Activated T-helper 1 cell treated with Interleukin-2 at 50 U/mL for 16 hours (primary cell): ENCODE measurements around the gene KIAA1755.
A peak's percentile ranks its signal among the peaks of the same experiment; 100 is the strongest.

Source experiments
- DNase-seq: peaks from one replicate; pipeline ENCODE4 v3.0.0-alpha.2; 2020; ENCODE audit warnings: low read depth

KIAA1755 gene

DNA sequence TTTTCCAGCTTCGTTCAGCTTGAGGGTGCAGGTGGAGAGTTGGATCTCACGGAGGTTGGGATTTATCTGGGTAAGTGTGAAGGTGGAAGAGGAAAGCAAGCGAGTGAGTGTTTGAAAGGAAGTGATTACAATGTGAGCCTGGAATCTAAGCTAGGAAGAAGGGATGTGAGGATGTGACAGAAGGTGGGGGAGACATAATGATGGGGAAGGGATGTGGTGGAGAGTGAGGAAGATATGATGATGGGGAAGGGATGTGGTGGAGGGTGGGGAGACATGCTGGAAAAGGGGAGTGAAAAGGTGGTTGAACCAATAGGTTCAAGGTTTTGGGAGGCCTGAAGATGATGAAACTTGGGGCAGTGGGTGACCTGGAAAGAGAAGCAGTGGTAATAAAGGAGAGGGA, 23.2 kb downstream of the KIAA1755 start:
- DNase-seq: no peak

DNA sequence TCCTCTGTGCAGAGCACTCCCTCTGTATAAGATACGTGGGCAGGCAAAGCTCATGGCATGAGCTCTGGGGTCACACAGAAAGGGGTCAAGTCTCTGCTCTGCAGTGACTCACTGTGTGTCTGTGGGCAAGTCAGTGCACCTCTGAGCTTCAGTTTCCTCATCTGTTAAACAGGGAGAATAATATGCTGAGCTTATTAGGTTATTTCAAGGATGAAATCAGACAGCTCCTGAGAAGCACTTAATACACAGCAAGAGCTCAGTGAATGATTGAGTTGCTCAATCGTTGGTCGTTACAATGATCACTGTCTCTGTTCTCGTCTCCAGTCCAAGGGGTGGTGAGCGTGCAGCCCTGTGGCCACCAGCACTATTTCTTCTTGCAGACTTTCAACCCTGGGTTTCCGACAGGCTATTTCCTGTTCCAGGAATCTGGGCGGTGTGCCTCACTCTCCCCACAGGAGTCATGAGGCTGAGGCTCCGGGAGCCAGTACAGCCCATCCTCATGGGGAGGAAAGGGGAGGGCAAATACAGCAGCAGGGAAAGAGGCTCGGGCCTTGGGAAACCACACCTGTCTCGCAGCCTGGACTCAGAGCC, 28.9 kb downstream of the KIAA1755 start:
- no peak for DNase-seq

DNA sequence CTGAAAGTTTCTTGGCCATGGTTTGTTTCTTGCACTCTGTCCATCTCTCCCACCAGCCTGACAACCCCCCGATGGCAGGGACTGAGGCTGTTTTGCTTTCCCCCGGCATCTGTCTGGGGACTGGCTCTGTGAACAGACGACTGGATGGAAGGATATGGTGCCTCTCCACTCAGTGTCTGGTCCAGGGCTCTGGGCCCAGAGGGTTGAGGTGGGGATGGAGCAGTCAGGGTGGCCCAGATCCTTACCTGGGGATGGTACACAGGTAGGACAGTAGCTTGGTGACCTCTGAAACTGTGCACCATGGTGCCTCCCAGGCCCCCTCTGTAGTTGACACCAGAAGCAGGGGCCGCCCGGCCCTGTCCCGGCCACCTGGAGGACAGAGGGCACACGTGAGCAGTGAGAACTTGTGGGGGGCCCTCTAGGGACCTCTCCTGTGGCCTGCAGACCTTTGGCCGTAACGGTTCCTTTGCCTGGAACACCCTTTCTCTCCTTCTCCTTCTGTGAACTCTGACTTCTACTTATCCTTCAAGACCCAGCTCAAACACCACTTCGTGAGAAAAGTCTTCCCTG, 29.5 kb downstream of the KIAA1755 start:
- no peak for DNase-seq

DNA sequence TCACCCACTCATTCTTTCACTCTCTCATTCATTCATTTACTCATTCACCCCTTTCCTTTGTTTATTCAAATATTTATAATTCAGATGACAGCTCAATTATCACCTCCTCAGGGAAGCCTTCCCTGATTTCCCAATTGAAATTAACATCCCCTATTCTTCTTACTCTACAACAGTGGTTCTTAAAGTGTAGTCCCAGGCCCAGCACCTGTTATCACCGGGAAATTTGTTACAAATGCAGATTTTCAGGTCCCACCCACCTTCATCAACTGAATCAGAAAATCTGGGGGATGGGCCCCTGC, 30.3 kb downstream of the KIAA1755 start:
- no peak for DNase-seq

DNA sequence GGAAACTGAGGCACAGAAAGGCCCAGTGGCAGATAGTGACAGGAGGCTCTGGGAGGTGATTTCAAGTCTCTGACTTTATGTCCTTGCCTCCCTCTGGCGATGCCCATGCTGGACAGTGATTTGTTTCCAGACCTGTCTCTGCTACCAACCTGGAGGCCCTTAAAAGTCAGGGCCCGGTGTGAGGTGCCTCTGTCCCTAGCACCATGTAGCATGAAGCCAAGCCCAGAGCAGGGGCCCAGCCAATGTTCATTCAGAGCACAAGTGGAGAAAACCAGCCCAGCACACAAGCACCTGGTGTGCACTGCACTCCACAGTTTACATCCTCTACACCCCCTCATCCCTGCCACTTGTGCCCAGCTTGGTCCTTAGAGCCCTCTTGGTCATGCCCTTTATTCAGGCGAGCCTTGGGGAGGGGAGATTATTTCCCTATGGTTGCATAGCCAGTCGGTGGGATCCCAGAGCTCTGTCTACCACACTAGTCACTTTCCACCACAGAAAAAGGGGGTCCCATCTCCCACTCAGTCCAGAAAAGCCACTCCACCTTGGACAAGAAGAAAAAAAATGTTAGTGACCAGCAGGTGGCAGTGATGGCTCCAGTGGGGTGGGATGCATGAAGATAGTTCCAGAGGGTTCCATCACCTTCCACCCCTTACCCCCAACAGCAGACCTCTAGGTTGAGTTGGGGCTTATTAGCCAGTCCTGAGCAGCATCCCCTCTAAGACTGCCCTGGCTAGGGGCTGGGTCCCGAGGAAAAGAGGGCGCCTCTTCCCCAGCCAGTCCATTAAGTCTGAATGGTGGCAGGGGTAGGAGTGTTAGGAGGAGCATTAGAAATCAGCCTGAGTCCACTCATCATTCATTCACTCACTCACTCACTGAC, 30.9 kb downstream of the KIAA1755 start:
- DNase-seq: no peak

DNA sequence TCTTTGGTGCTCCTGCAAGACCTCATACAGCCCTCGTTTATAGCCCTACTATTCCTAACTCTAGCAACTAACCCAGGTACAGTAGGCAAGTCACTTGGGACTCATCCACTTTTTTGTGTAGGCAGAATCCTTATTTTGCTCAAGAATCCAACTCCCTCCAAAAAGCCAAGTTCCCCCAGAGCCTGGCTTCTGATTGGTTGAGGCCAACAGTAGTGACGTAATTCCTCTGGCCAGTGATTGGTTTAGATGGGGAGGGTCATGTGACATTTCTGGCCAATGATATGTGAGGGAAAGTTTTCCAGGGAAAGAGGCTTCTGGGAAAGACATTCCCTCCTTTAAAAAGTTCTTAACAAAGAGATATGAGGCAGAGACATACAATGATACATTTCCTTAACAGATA, 32.1 kb downstream of the KIAA1755 start:
- no peak for DNase-seq

DNA sequence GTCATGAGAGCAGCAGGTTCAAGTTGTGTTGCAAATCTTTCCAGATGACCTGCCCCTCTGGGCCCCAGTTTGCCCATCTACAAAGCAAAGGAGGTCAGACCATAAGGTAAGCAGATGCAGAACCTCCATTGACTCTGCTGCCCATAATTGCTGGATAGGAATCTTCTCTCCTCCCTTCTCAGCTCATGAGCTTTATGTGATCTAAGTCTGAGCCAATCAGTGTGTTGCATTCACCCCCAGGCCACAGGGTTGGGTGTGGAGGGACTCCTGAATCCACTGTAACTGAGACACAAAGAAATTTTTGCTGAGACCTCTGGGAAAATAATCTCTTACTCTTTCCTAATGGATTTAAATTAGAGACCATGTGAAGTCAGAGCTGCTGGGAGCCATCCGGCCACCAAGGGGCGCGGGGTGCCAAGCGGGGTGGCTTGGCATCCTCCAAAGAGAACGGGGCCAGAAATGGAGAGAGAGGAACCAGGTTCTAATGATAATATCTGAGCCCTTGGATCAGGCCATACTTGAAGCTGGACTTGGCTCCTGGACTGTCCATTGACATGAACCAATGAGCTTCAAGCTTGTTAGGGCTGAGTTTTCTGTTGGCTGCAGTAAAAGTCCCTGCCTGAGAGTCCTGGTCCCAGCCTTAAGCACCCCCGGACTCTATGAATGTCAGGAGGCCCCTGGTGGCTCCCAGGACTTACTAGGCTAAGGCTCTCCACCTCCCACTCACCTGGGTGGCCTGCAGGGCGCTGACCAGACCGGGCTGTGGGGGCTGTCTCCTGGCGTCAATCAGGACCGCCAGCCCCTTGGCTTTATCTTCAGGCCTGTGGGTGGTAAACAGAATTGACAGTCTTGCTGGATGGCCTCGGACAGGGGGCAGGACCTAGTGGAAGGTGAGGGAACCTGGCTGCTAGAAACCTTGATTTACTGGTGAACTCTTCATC, 32.8 kb downstream of the KIAA1755 start:
- DNase-seq: no peak

DNA sequence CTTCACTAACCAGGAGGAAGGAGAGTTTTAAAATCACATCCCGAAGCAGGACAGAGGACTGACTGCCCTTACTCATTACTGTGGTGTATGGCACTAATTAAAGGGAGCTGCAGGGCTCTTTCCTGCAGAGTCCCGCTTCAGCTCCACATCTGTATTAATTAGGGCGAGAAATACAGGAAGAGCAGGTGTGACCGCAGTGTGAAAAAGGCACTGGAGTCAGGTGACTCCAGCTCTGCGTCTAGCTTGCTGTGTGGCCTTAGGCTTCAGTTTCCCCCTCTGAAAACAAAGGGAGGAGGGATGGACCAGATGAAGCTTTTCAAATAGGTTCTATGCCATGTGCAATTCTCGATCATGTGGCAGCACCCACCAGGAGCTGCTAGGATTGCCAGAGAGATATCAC, 34.0 kb downstream of the KIAA1755 start:
- DNase-seq: no peak

DNA sequence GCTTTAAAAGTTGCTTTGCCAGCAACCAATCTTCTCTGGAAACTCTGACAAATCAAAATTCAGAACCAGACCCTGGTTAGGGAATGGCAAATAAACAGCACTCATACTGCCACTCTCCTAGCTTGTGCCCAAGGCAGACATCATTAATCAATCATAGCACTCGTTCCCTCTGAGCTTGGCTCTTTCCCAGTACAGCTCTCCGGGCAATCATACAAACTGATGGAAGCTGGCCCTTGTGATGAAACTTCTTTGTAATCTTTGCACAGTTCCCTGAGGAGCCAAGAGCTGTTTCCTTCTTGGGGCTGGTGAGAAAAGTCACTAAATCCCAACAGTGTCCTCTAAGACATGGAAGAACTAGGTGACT, 34.7 kb downstream of the KIAA1755 start:
- no peak for DNase-seq

DNA sequence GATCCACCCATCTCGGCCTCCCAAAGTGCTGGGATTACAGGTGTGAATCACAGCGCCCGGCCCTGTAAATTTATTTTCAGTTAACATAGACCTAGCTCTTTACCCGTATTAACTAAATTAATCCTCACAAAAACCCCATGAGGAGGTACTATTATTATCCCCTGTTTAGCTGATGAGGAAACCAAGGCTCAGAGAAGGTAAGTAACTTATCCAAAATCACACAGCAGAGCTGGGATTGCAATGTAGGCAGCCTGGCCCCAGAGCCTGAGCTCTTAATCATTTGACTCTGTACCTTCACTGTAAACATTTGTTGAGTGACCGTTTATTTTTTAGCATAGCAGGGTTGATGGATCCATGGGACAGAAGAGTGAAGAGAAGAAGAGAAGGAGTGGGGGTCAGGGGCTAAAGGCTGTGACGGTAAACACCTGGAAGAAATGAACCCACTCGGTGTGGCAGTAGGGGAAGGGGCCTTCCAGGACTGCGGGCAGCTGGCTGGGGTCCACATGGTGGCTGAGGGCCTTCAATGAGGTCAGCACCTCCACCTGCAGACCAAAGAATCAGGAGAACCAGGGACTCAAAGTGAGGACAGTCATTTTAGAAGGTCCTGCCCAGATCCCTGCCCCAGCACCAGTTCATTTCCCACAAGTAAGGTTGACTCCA, 35.2 kb downstream of the KIAA1755 start:
- DNase-seq: no peak

DNA sequence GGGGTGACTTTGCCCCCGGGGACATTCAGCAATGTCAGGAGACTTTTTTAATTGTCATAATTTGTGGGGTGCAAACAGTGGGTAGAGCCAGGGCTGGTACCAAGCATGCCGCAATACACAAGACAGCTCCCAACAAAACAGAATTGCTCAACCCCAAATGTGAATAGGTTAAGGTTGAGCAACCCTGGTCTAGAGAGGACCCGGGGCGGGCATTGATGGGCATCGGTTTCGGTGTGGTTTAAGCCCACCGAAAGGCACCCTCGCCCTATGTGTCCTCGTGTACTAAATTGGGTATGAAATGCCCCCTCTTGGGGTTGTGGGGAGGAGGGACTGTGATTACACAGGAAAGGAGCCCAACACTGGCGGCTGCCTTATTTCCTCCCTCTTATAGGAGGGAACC, 36.0 kb downstream of the KIAA1755 start:
- DNase-seq: no peak

DNA sequence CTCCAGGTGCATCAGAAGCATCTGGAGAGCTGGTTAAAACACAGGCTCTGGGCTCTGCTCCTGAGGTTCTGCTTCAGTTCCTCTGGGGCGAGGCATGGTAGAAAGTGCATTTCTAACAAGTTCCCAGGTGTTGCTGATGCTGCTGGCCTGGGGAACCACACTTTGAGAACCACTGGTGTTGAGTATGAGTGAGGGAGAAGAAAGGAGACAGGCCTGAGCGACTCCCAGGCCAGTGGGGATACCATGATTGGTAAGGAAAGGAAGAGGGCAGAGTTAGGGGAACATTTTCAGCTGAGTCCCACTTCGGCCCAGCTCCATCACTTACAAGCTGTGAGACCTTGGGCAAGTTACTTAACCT, 36.8 kb downstream of the KIAA1755 start:
- DNase-seq: no peak

DNA sequence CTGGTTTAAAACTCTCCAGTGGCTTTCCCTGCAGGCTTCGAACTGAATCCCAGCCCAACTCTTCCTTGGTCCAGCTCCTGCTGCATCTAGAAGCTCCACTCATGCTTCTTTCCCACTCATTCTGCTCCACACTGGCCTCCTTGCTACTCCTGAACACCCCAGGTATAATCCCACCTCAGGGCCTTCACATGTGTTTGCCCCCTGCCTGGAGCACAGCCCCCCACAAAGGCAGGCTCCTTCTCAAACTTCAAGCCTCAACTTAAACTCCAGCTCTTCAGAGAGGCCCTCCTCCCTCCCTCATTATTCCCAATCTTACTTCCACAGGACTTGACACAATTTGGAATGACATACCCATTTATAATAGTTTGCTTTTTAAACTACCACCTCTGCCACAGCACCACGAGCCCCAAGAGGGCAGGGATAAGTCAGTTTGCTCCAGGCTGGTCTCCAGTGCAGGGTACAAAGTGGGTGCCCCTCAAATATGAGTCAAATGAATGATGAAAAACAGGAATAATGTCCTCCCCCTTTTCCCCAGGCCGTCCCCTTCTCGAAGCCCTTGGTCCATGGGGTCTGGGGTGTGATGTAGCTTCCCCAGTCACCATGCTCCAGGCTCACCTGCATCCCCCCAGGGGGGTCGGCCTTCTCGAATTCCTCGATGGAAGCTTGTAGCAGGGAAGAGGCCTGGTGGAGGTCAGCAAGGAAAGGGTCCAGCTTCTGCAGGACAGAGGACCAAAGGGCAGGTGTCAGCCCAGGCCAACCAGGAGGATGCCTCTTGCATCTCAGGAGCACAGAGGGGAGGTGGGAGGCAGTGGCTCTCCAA, 37.4 kb downstream of the KIAA1755 start:
- no peak for DNase-seq

DNA sequence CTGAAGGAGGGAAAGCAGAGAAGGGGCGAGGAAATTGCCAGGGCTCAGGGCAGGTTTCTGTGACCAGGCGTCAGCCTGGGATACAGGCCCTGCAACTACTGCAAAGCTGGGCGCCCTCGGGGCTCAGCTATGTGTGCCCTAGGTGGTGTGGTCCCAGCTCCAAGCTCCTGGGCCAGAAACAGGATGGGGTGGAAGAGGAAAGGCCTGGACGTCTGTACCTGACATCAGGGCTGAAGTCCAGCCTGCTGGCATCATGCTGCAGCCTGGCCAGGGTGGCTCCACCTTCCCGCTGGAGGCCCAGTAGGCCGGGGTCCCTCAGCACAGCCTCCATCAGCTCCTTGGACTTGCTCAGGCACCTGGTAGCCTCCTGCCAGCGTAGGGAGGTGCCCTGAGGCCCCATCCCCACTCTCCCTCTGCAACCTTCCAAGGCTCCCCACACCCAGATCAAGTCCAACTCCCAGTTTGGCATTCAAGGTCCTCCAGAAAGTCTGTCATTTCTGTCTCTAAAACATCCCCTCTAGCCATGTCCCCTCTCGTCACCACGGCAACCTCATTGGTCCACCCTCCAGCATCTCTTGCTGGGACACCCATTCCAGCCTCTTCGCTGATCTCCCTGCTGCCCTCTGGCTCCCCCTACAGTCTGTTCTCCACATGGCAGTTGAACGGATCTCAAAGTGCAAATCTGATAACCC, 38.2 kb downstream of the KIAA1755 start:
- DNase-seq: peak; percentile 13

DNA sequence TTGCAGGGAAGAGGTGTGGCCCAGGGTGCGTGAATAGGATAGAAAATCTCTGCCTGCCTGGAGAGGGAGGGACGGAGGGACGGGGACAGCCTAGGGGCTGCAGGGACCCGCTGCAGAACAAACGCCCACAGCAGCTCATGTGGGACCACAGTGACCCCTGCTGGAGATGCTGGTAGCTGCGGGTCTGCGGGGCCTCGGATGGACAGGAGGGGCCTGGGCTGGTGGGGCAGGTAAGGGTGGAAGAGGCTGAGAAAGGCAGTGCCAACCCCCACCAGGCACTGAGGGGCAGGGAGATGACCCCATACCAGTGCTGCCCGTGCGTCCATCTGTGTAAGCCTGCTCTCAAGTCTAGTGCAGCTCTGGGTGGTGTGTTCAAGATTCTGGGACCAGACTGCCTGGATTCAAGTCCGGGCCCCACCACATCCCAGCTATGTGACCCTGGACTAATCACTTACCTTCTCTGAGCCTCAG, 39.4 kb downstream of the KIAA1755 start:
- peak; percentile 44 for DNase-seq

DNA sequence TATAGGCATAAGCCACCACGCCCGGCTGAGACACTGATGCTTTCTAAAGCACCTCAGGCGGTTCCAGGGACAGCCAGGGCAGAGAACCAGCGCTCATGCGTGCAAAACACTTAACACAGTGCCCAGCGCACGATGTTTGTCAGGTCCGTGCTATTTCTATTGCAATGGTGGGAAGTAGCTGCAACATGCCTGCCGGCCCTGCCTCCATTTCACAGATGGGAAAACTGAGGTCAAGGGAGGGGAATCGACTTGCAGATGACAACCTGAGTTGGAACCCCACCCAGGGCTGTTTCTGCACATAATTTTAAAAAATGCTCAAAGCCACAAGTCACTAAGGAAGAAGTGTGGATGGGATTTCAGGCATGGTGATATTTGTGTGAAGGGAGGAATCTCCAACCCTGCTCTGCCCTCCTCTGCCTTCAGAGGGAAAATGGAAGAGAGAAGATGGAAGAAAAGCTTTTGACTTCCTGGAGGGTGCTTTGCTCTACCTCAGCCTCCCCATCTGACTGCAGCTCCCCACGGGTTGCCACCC, 39.9 kb downstream of the KIAA1755 start:
- DNase-seq: no peak

DNA sequence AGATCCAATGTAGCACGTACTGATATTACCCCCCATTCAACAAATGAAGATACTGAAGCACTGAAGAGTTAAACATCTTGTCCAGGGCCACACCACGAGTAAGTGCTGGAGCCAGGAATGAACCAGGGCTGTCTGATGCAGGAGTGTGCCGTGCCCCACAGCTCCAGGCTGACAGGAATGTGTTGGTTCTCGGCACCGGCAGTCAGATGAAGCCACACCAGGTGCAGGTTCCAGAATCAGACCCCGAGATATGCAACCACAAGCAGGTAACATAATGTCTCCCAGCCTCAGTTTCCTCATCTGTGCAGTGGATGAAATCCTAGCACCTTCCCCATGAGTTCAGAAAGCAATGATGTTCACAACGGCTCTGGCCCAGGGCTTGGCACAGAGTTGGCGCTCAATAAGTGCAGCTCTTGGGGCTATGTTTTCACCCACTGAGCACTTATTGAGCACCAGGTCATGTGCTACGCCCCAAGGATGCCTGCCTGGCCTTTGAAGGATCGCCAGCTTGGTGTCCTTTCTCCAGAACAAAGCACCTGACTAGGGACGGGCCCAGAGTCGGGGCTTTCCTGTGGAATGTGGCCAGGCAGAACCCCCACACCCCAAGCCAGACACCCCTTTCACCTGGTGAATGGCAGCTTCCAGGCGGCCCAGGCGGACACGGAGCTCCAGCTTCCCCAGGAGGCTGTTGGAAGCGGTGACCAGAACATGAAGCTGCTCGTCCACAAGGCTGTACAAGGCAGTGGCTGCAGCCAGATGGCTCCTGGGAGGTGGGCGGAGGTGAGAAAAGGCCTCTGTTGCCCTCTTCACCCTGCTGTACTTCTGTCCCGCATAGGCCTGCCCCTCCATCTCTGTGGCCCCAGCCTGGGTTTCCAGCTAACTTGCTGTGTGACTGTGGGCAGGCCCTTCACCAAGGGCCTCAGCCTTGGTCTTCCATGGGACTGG, 41.3 kb downstream of the KIAA1755 start:
- DNase-seq: no peak

DNA sequence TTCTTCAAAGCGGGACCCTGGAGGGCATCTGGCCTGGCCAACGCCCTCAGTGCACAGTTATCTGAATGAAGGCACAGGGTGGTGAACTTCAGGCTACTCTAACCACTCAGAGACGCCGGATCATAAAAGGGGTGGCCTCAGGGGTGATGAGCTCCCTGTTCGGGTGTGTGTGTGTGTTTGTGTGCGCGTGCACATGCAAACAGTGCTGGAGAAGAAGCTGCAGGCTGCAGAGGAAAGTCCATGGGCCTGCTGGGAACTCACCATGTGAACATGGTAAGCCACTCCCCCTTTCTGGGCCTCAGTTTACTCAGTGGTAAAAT, 42.0 kb downstream of the KIAA1755 start:
- no peak for DNase-seq
